ENCODE measurements around the gene GIT2. TPM values are rescaled to one million over a fixed set of nuclear protein-coding genes. Genes with fewer than 3 reads are reported as not detected.
A peak's percentile ranks its signal among the peaks of the same experiment; 100 is the strongest.

The GIT2 gene
- total RNA-seq, 1 donor, result 43.4 TPM

- peaks cover 40% of the 10 kb centered on the region for H3K36me3 ChIP-seq (ENCODE audit: insufficient read depth, low read length)
- no peak for TF ChIP-seq CTCF (IDR thresholded peaks at IDR 0.05; ENCODE audit: extremely low read depth, low read depth, low read length)
- no peaks in the 10 kb centered on the region for H3K9me3 ChIP-seq (ENCODE audit: low read depth, low read length)
- H3K27me3 ChIP-seq (ENCODE audit: insufficient read depth, low read length), result no peaks in the 10 kb centered on the region
- H4K20me1 ChIP-seq (ENCODE audit: insufficient read depth, low read length), result no peaks in the 10 kb centered on the region
- H3K4me2 ChIP-seq (ENCODE audit: insufficient read depth, low read length), result peak overlapping the region; percentile 15
- DNase-seq (ENCODE audit: insufficient read length, low spot score, missing footprints), result no peak
- no peak overlapping the region for H3K4me3 ChIP-seq (ENCODE audit: insufficient read depth, low read length)
- H3K27ac ChIP-seq (ENCODE audit: low read depth, low read length), result peak overlapping the region; percentile 97
- peak overlapping the region; percentile 19 for H2AFZ ChIP-seq (ENCODE audit: low read length)
- peaks cover 58% of the 10 kb centered on the region for H3K4me1 ChIP-seq (ENCODE audit: insufficient read depth, low read length)
- H3K79me2 ChIP-seq (ENCODE audit: insufficient read depth, low read length), result peaks cover 17% of the 10 kb centered on the region
Measured at GRCh38 chr12:109946505-109946904, 49.7 kb downstream of the GIT2 start.

- Histone ChIP-seq H3K4me2 (ENCODE audit: insufficient read depth, low read length) (no peak overlapping the region), H3K4me3 (ENCODE audit: insufficient read depth, low read length) (no peak overlapping the region), H3K9me3 (ENCODE audit: low read depth, low read length) (no peaks in the 10 kb centered on the region), H3K27ac (ENCODE audit: low read depth, low read length) (peak overlapping the region; percentile 50), H3K4me1 (ENCODE audit: insufficient read depth, low read length) (peaks cover 42% of the 10 kb centered on the region), H3K36me3 (ENCODE audit: insufficient read depth, low read length) (peaks cover 33% of the 10 kb centered on the region), H4K20me1 (ENCODE audit: insufficient read depth, low read length) (no peaks in the 10 kb centered on the region), H2AFZ (ENCODE audit: low read length) (no peak overlapping the region), H3K27me3 (ENCODE audit: insufficient read depth, low read length) (no peaks in the 10 kb centered on the region), H3K79me2 (ENCODE audit: insufficient read depth, low read length) (peaks cover 11% of the 10 kb centered on the region)
- no peak for DNase-seq (ENCODE audit: insufficient read length, low spot score, missing footprints)
- TF ChIP-seq CTCF (IDR thresholded peaks at IDR 0.05; ENCODE audit: extremely low read depth, low read depth, low read length), result no peak
Measured at GRCh38 chr12:109944561-109945359, 51.4 kb downstream of the GIT2 start.

- Histone ChIP-seq H3K4me1 (ENCODE audit: insufficient read depth, low read length) (peaks cover 32% of the 10 kb centered on the region), H3K4me2 (ENCODE audit: insufficient read depth, low read length) (no peak overlapping the region), H3K9me3 (ENCODE audit: low read depth, low read length) (no peaks in the 10 kb centered on the region), H3K4me3 (ENCODE audit: insufficient read depth, low read length) (no peak overlapping the region), H3K36me3 (ENCODE audit: insufficient read depth, low read length) (peaks cover 38% of the 10 kb centered on the region), H4K20me1 (ENCODE audit: insufficient read depth, low read length) (no peaks in the 10 kb centered on the region), H2AFZ (ENCODE audit: low read length) (no peak overlapping the region), H3K79me2 (ENCODE audit: insufficient read depth, low read length) (peaks cover 11% of the 10 kb centered on the region), H3K27ac (ENCODE audit: low read depth, low read length) (peak overlapping the region; percentile 50), H3K27me3 (ENCODE audit: insufficient read depth, low read length) (no peaks in the 10 kb centered on the region)
- DNase-seq (ENCODE audit: insufficient read length, low spot score, missing footprints), result no peak
- no peak for TF ChIP-seq CTCF (IDR thresholded peaks at IDR 0.05; ENCODE audit: extremely low read depth, low read depth, low read length)
Measured at GRCh38 chr12:109943811-109944210, 52.4 kb downstream of the GIT2 start.

GRCh38 chr12:109940339-109940923 lies 55.7 kb downstream of the GIT2 start:
- no peaks in the 10 kb centered on the region for H3K9me3 ChIP-seq (ENCODE audit: low read depth, low read length)
- H3K27me3 ChIP-seq (ENCODE audit: insufficient read depth, low read length), result no peaks in the 10 kb centered on the region
- peaks cover 8% of the 10 kb centered on the region for H3K79me2 ChIP-seq (ENCODE audit: insufficient read depth, low read length)
- H3K4me1 ChIP-seq (ENCODE audit: insufficient read depth, low read length), result peaks cover 4% of the 10 kb centered on the region
- H3K27ac ChIP-seq (ENCODE audit: low read depth, low read length), result no peak overlapping the region
- no peak for TF ChIP-seq CTCF (IDR thresholded peaks at IDR 0.05; ENCODE audit: extremely low read depth, low read depth, low read length)
- no peak overlapping the region for H2AFZ ChIP-seq (ENCODE audit: low read length)
- no peak for DNase-seq (ENCODE audit: insufficient read length, low spot score, missing footprints)
- H3K4me3 ChIP-seq (ENCODE audit: insufficient read depth, low read length), result no peak overlapping the region
- H4K20me1 ChIP-seq (ENCODE audit: insufficient read depth, low read length), result no peaks in the 10 kb centered on the region
- H3K4me2 ChIP-seq (ENCODE audit: insufficient read depth, low read length), result no peak overlapping the region
- peaks cover 55% of the 10 kb centered on the region for H3K36me3 ChIP-seq (ENCODE audit: insufficient read depth, low read length)

Measured in osteoblast (primary cell).